Activated naive CD8-positive, alpha-beta T cell treated with anti-CD3 and anti-CD28 coated beads, Interleukin-2, amount 50 U/mL, for 24 hours (primary cell): ENCODE results near the gene CRYGB.
"Not testable (repeated sequence)": the region's sequence is repeated elsewhere in the genome, so short reads cannot be mapped to it uniquely, and the experiment has no call there.

Experiments used
- ATAC-seq: fragments of 150-1000 bp; cut with Tn5 transposase; one replicate; pipeline ENCODE4 v1.10.0; 2021
- DNase-seq: peaks from one replicate; pipeline ENCODE4 v3.0.0; 2021
- H3K27ac Mint-ChIP-seq: one replicate; pipeline ENCODE4 v1.8.0; 2021; ENCODE audit warnings: mild to moderate bottlenecking, mixed read lengths
- H3K27me3 Mint-ChIP-seq: one replicate; pipeline ENCODE4 v1.8.0; 2021; ENCODE audit warnings: mixed read lengths
- H3K36me3 Mint-ChIP-seq: one replicate; pipeline ENCODE4 v1.8.0; 2021; ENCODE audit warnings: low read depth, mixed read lengths
- H3K4me1 Mint-ChIP-seq: one replicate; pipeline ENCODE4 v1.8.0; 2021; ENCODE audit warnings: mixed read lengths
- H3K4me3 Mint-ChIP-seq: one replicate; pipeline ENCODE4 v1.8.0; 2021; ENCODE audit warnings: mild to moderate bottlenecking, moderate library complexity, mixed read lengths
- H3K9me3 Mint-ChIP-seq: one replicate; pipeline ENCODE4 v1.8.0; 2021; ENCODE audit warnings: mixed read lengths

Gene CRYGB

GRCh38 chr2:208112273-208112745, 33.6 kb downstream of the CRYGB start:
- H3K4me1 Mint-ChIP-seq, H3K4me3 Mint-ChIP-seq, H3K9me3 Mint-ChIP-seq, DNase-seq, H3K27ac Mint-ChIP-seq, H3K27me3 Mint-ChIP-seq, H3K36me3 Mint-ChIP-seq, ATAC-seq: not testable (repeated sequence)

DNA sequence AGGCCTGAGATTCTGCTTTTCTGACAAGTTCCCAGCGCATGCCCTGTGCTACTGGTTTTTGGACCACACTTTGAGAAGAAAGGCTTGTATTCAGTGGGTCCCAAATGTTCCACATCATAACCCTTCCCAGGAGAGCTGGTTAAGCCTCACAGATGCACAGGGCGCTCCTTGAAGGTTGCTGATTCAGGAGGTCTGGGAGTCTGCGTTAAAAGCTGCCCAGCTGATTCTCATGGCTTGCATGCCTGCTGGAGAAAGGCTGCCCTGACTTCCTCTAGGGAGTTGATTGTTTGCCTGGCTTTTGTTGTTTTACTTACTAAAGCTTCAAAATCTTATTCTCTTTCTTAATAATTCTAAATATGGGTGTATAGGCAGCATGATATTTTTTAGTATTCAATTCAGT, 42.3 kb downstream of the CRYGB start:
- DNase-seq (no peak), ATAC-seq (no peak)
- Mint-ChIP-seq H3K9me3 (no peaks in the 10 kb centered on the region), H3K4me3 (no peak overlapping the region), H3K27me3 (peaks cover 6% of the 10 kb centered on the region), H3K36me3 (no peaks in the 10 kb centered on the region), H3K4me1 (peaks cover 28% of the 10 kb centered on the region), H3K27ac (no peak overlapping the region)

DNA sequence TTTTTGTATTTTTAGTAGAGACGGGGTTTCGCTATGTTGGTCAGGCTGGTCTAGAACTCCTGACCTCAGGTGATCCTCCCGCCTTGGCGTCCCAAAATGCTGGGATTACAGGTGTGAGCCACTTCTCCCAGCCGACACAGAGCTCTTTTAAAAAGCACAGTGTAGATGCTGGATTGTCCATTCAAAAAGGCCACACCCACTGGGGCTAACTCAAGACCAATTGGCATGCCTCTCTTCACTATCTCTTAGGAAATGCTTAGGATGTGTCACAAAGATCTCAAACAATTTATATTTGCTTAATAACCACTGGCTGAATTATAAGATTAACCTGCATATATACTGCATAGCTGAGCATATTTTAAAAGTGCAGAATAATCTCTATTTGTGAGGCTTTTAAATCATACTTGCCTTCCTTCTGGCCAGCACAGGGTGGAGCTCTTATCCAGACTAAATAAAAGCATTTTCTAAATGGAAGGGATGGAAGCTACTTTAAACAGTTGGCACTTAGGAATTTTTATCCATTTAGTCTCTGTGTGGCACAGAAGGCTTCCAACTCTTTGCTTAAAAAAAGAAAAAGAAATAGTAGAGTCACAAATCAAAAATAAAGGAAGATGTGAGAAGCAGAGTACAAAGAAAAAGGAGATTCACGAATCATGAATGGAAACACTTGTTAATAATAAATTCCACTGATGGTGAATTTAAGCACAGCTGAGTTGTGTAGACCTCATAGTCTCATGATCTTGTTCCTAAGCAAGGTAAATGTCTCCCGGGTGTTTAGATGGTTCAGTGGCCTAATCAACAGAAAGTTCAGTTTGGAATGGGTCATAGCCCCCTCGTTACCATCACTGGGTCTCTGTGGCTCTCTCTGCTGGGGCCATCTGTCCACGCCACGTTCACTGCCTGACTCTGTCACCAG, 44.0 kb downstream of the CRYGB start:
- Mint-ChIP-seq H3K27ac (no peak overlapping the region), H3K9me3 (no peaks in the 10 kb centered on the region), H3K27me3 (peaks cover 6% of the 10 kb centered on the region), H3K36me3 (no peaks in the 10 kb centered on the region), H3K4me3 (no peak overlapping the region), H3K4me1 (peaks cover 28% of the 10 kb centered on the region)
- ATAC-seq (peak; percentile 55), DNase-seq (no peak)

GRCh38 chr2:208099682-208100470, 46.1 kb downstream of the CRYGB start:
- Mint-ChIP-seq H3K27me3 (peaks cover 3% of the 10 kb centered on the region), H3K4me1 (peaks cover 28% of the 10 kb centered on the region), H3K27ac (no peak overlapping the region), H3K9me3 (no peaks in the 10 kb centered on the region), H3K36me3 (no peaks in the 10 kb centered on the region), H3K4me3 (no peak overlapping the region)
- no peak for ATAC-seq
- no peak for DNase-seq

- ATAC-seq, DNase-seq, H3K4me3 Mint-ChIP-seq, H3K27ac Mint-ChIP-seq, H3K27me3 Mint-ChIP-seq, H3K36me3 Mint-ChIP-seq, H3K9me3 Mint-ChIP-seq: not testable (repeated sequence)
- H3K4me1 Mint-ChIP-seq = peaks cover 28% of the 10 kb centered on the region
These were observed 47.3 kb downstream of the CRYGB start for GRCh38 chr2:208098701-208099100.

DNA sequence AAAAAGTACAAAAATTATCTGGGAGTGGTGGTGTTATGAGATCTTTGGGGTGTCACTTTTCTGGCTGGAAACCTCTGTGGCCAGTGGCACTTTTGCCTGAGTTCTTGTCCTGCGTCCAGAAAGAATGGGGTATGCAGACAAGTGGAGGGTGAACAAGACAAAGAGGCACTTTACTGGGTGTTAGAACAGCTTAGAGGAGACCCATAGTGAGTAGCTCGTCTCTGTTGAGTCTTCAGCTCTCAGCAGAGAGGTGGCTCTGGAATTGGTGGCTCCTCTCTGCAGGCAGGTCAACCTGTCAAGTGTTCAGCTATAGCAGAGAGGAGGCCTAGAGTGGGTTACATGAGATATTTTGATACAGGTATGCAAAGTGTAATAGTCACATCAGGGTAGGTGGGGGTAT, 47.7 kb downstream of the CRYGB start:
- no peak for ATAC-seq
- no peak overlapping the region for H3K27ac Mint-ChIP-seq

GRCh38 chr2:208097801-208098200, 48.2 kb downstream of the CRYGB start:
- Mint-ChIP-seq H3K4me1 (peaks cover 28% of the 10 kb centered on the region), H3K9me3 (no peaks in the 10 kb centered on the region), H3K4me3 (no peak overlapping the region), H3K36me3 (no peaks in the 10 kb centered on the region), H3K27me3 (peaks cover 1% of the 10 kb centered on the region), H3K27ac (no peak overlapping the region)
- DNase-seq = no peak
- no peak for ATAC-seq

More for the DNA sequence above, 47.7 kb downstream of the CRYGB start:
- Mint-ChIP-seq H3K4me3 (no peak overlapping the region), H3K36me3 (no peaks in the 10 kb centered on the region), H3K9me3 (no peaks in the 10 kb centered on the region), H3K27me3 (peaks cover 1% of the 10 kb centered on the region), H3K4me1 (peaks cover 28% of the 10 kb centered on the region)
- no peak for DNase-seq

GRCh38 chr2:208097313-208097712, 48.6 kb downstream of the CRYGB start:
- Mint-ChIP-seq H3K9me3 (no peaks in the 10 kb centered on the region), H3K27me3 (peaks cover 1% of the 10 kb centered on the region), H3K36me3 (no peaks in the 10 kb centered on the region), H3K4me1 (peaks cover 26% of the 10 kb centered on the region), H3K27ac (no peak overlapping the region), H3K4me3 (no peak overlapping the region)
- ATAC-seq = no peak
- no peak for DNase-seq

GRCh38 chr2:208096080-208096479, 49.9 kb downstream of the CRYGB start:
- ATAC-seq (no peak), DNase-seq (no peak)
- H3K27ac Mint-ChIP-seq = no peak overlapping the region
- H3K36me3 Mint-ChIP-seq = no peaks in the 10 kb centered on the region
- H3K4me3 Mint-ChIP-seq = no peak overlapping the region
- H3K9me3 Mint-ChIP-seq = no peaks in the 10 kb centered on the region
- peaks cover 14% of the 10 kb centered on the region for H3K4me1 Mint-ChIP-seq
- no peaks in the 10 kb centered on the region for H3K27me3 Mint-ChIP-seq

GRCh38 chr2:208093128-208093527, 52.8 kb downstream of the CRYGB start:
- Mint-ChIP-seq H3K4me1 (no peaks in the 10 kb centered on the region), H3K27me3 (no peaks in the 10 kb centered on the region), H3K9me3 (no peaks in the 10 kb centered on the region), H3K4me3 (no peak overlapping the region), H3K27ac (no peak overlapping the region), H3K36me3 (no peaks in the 10 kb centered on the region)
- no peak for ATAC-seq
- DNase-seq = no peak
